K562 (cell line): ENCODE measurements around the gene NFATC2. TPM values are rescaled to one million over a fixed set of nuclear protein-coding genes. Genes with fewer than 3 reads are reported as not detected.

ENCODE experiments used
- ARNT ChIP-seq, 2 experiments: fragments of 450-650 bp; IDR thresholded peaks; 2 replicates each; pipeline ENCODE4 v1.6.1; 2016; ENCODE audit warnings: mild to moderate bottlenecking in 1 of 2
- BCL6 ChIP-seq: fragments of 250-450 bp; sonication (Bioruptor Pico); IDR thresholded peaks from 2 replicates; pipeline ENCODE4 v1.4.0; 2020
- E2F1 ChIP-seq: sonication (generic); formaldehyde crosslinking; IDR thresholded peaks from 2 replicates; pipeline ENCODE4 v1.8.1; 2023; ENCODE audit warnings: mild to moderate bottlenecking, missing genetic modification reagents, moderate library complexity
- E2F3 ChIP-seq: fragments of 250-450 bp; sonication (Bioruptor Pico); IDR thresholded peaks from 2 replicates; pipeline ENCODE4 v1.4.0; 2020; ENCODE audit warnings: mild to moderate bottlenecking
- FOXP4 ChIP-seq: sonication (generic); formaldehyde crosslinking; IDR thresholded peaks from 2 replicates; pipeline ENCODE4 v1.8.0; 2022; ENCODE audit warnings: mild to moderate bottlenecking, missing genetic modification reagents, borderline replicate concordance
- GABPB1 ChIP-seq: sonication (generic); formaldehyde crosslinking; IDR thresholded peaks from 2 replicates; pipeline ENCODE4 v1.8.0; 2022; ENCODE audit warnings: mild to moderate bottlenecking, missing genetic modification reagents
- HDAC1 ChIP-seq, 2 experiments: fragments of 450-650 bp; IDR thresholded peaks; 2 replicates each; pipeline ENCODE4 v1.6.1; 2016 to 2017; ENCODE audit warnings: inconsistent platforms in 1 of 2, mild to moderate bottlenecking in 1 of 2, moderate library complexity in 1 of 2
- HEY1 ChIP-seq: fragments of 250-450 bp; sonication (Bioruptor Pico); IDR thresholded peaks from 2 replicates; pipeline ENCODE4 v1.5.0; 2020; ENCODE audit warnings: mild to moderate bottlenecking, moderate library complexity, borderline replicate concordance
- HNRNPUL1 ChIP-seq: fragments of 200-400 bp; formaldehyde crosslinking; IDR thresholded peaks from 2 replicates; pipeline ENCODE4 v1.6.1; 2017; ENCODE audit warnings: low read length
- HOXB6 ChIP-seq: fragments of 250-450 bp; sonication (Bioruptor Pico); IDR thresholded peaks from 2 replicates; pipeline ENCODE4 v1.5.1; 2022; ENCODE audit warnings: mild to moderate bottlenecking, borderline replicate concordance
- KDM2B ChIP-seq: fragments of 250-450 bp; sonication (Bioruptor Pico); IDR thresholded peaks from 2 replicates; pipeline ENCODE4 v1.8.0; 2021; ENCODE audit warnings: mild to moderate bottlenecking, moderate library complexity
- KDM5B ChIP-seq: fragments of 200-600 bp; sonication (generic); IDR thresholded peaks from 2 replicates; pipeline ENCODE4 v1.6.1; 2012; ENCODE audit warnings: low read depth, mild to moderate bottlenecking, moderate library complexity, low read length, control low read depth, inconsistent platforms; ENCODE audit not compliant: insufficient replicate concordance
- MYNN ChIP-seq, 2 experiments: sonication (generic); formaldehyde crosslinking in 1 of 2; IDR thresholded peaks; 2 replicates each; pipeline versions ENCODE4 v1.5.0 to v1.6.1; 2016 to 2020; ENCODE audit warnings: antibody characterized with exemption in 1 of 2, missing genetic modification reagents in 1 of 2
- NFE2L1 ChIP-seq: fragments of 450-650 bp; IDR thresholded peaks from 2 replicates; pipeline ENCODE4 v1.6.1; 2016; ENCODE audit warnings: missing genetic modification characterization, low read depth, mild to moderate bottlenecking, missing compliant biosample characterization, moderate library complexity, borderline replicate concordance
- NR3C1 ChIP-seq: sonication (generic); formaldehyde crosslinking; IDR thresholded peaks from 2 replicates; pipeline ENCODE4 v1.8.1; 2022; ENCODE audit warnings: missing genetic modification reagents
- SMAD2 ChIP-seq: fragments of 150-350 bp; IDR thresholded peaks from 2 replicates; pipeline ENCODE4 v1.6.1; 2014; ENCODE audit warnings: low read depth, mild to moderate bottlenecking, low read length
- SRF ChIP-seq, 2 experiments: fragments of 250-450, 450-650 bp in 1 of 2; sonication (Bioruptor Pico) in 1 of 2; sonication (generic) in 1 of 2; formaldehyde crosslinking; IDR thresholded peaks; 2 replicates each; pipeline versions ENCODE4 v1.5.0 to v1.5.1; 2020 to 2022; ENCODE audit warnings: mild to moderate bottlenecking in 1 of 2, missing genetic modification reagents in 1 of 2
- TAF15 ChIP-seq: fragments of 200-400 bp; formaldehyde crosslinking; IDR thresholded peaks from 2 replicates; pipeline ENCODE4 v1.6.1; 2017; ENCODE audit warnings: mild to moderate bottlenecking, low read depth, low read length, moderate library complexity
- THAP7 ChIP-seq: fragments of 250-450 bp; sonication (Bioruptor Pico); IDR thresholded peaks from 2 replicates; pipeline ENCODE4 v1.5.0; 2021
- VEZF1 ChIP-seq: fragments of 200-800 bp; sonication (Bioruptor generic); IDR thresholded peaks from 2 replicates; pipeline ENCODE4 v1.6.1; 2017; ENCODE audit warnings: missing genetic modification characterization, missing compliant biosample characterization
- ZBTB17 ChIP-seq: fragments of 450-650 bp; formaldehyde crosslinking; IDR thresholded peaks from 2 replicates; pipeline ENCODE4 v1.4.0; 2020; ENCODE audit warnings: mild to moderate bottlenecking
- ZNF77 ChIP-seq: fragments of 250-450 bp; sonication (Bioruptor Pico); IDR thresholded peaks from 2 replicates; pipeline ENCODE4 v1.5.0; 2020
- ZNF778 ChIP-seq: fragments of 450-650 bp; formaldehyde crosslinking; IDR thresholded peaks from 2 replicates; pipeline ENCODE4 v1.4.0; 2020; ENCODE audit warnings: mild to moderate bottlenecking, moderate library complexity
- polyA plus RNA-seq, 8 experiments: library from polyadenylated mRNA; depleted of rRNA in 4 of 8; stranded (reverse) in 5 of 8; unstranded in 3 of 8; fragments of >200 nt; fragmentation: Nextera tagmentation in 2 of 8; fragmentation: Illumina TruSeq in 1 of 8; extraction: Ambion mirVana in 2 of 8; extraction: Trizol in 1 of 8; gene quantifications; 2 replicates each; pipeline versions ENCODE4 v1.2.1 to v1.2.3, GENCODE V29; 2011 to 2014; ENCODE audit warnings: inconsistent platforms in 1 of 8, missing spikeins in 1 of 8
- total RNA-seq, 7 experiments: library from RNA; depleted of rRNA in 6 of 7; stranded (reverse); fragments of >200 nt in 6 of 7; fragmentation: Illumina TruSeq in 2 of 7; extraction: Trizol in 2 of 7; gene quantifications; 2 replicates each; pipeline versions ENCODE4 v1.2.1 to v1.2.3, GENCODE V29; 2011 to 2021; ENCODE audit warnings: low replicate concordance in 1 of 7

The NFATC2 gene
- total and polyA plus RNA-seq, 9 of the 15 experiments (the other 6 are each of a cell fraction or from before 2014, with no cell fraction given), result 1.9 to 11.2 (median 3.0) TPM

GRCh38 chr20:51492167-51493092 is 50.1 kb downstream of the NFATC2 start (continued):
- TF ChIP-seq SRF (CRISPR knock-in tag; IDR thresholded peaks at IDR 0.05) (peak in 1 of 2 experiments; percentile 62; a peak in 1 of 4 replicates), GABPB1 (CRISPR knock-in tag) (no peak), E2F1 (CRISPR knock-in tag) (no peak), HOXB6 (CRISPR knock-in tag) (no peak), ARNT (IDR thresholded peaks at IDR 0.05) (no peak), TAF15 (no peak), HEY1 (CRISPR knock-in tag) (no peak), ZNF778 (CRISPR knock-in tag) (no peak), ZBTB17 (peak; percentile 81), VEZF1 (CRISPR knock-in tag) (peak; percentile 55; the same call in 1 of the 2 replicates), KDM5B (peak; percentile 47), NFE2L1 (no peak), BCL6 (CRISPR knock-in tag) (no peak), FOXP4 (no peak; the same call in 1 of the 2 replicates), SMAD2 (no peak), HDAC1 (IDR thresholded peaks at IDR 0.05) (peak in 1 of 2 experiments; percentile 48; a peak in 1 of 4 replicates), MYNN (IDR thresholded peaks at IDR 0.05) (peak; percentile 32; the same call in 1 of the 2 replicates), MYNN (CRISPR knock-in tag; IDR thresholded peaks at IDR 0.05) (no peak), E2F3 (CRISPR knock-in tag) (peak; percentile 30; the same call in 1 of the 2 replicates), THAP7 (CRISPR knock-in tag) (no peak), NR3C1 (CRISPR knock-in tag) (no peak), ZNF77 (no peak), KDM2B (CRISPR knock-in tag) (no peak), HNRNPUL1 (no peak)
